HepG2 (cell line): ENCODE data around the gene CRAT. TPM values are rescaled to one million over a fixed set of nuclear protein-coding genes. Genes with fewer than 3 reads are reported as not detected.
A peak's percentile ranks its signal among the peaks of the same experiment; 100 is the strongest.

Experiments used
- CEBPG ChIP-seq: IDR thresholded peaks from 2 replicates; pipeline ENCODE4 v1.6.1; 2016
- E2F5 ChIP-seq: sonication (generic); formaldehyde crosslinking; conservative IDR thresholded peaks from 2 replicates; pipeline ENCODE4 v1.4.0; 2020; ENCODE audit warnings: missing genetic modification reagents
- FOXM1 ChIP-seq: sonication (generic); formaldehyde crosslinking; IDR thresholded peaks from 2 replicates; pipeline ENCODE4 v1.5.0; 2020; ENCODE audit warnings: missing genetic modification reagents
- GATA4 ChIP-seq: sonication (generic); IDR thresholded peaks from 2 replicates; pipeline ENCODE4 v1.6.1; 2016; ENCODE audit warnings: antibody characterized with exemption, low read depth, borderline replicate concordance
- HOXA3 ChIP-seq: sonication (generic); formaldehyde crosslinking; IDR thresholded peaks from 2 replicates; pipeline ENCODE4 v1.5.0; 2020; ENCODE audit warnings: missing genetic modification reagents
- RAD21 ChIP-seq: fragments of 450-650 bp; formaldehyde crosslinking; IDR thresholded peaks from 2 replicates; pipeline ENCODE4 v1.5.0; 2020; ENCODE audit warnings: mild to moderate bottlenecking
- RNF2 ChIP-seq: fragments of 450-650 bp; conservative IDR thresholded peaks from 2 replicates; pipeline ENCODE4 v1.6.1; 2016; ENCODE audit warnings: low read depth
- SALL1 ChIP-seq: sonication (generic); formaldehyde crosslinking; IDR thresholded peaks from 2 replicates; pipeline ENCODE4 v1.8.0; 2022; ENCODE audit warnings: mild to moderate bottlenecking, missing genetic modification reagents
- SMC3 ChIP-seq: IDR thresholded peaks from 2 replicates; pipeline ENCODE4 v1.6.1; 2011; ENCODE audit warnings: low read length, improper control_type of control experiment
- U2AF2 ChIP-seq: fragments of 200-400 bp; formaldehyde crosslinking; IDR thresholded peaks from 2 replicates; pipeline ENCODE4 v1.6.1; 2017; ENCODE audit warnings: low read depth, mild to moderate bottlenecking, low read length
- XRCC5 ChIP-seq: fragments of 200-400 bp; formaldehyde crosslinking; optimal IDR thresholded peaks from 2 replicates; pipeline ENCODE3; 2017; ENCODE audit warnings: mild to moderate bottlenecking, low read length
- ZBTB33 ChIP-seq: sonication (generic); formaldehyde crosslinking; IDR thresholded peaks from 2 replicates; pipeline ENCODE4 v1.4.0; 2020; ENCODE audit warnings: missing genetic modification reagents
- ZBTB38 ChIP-seq: sonication (generic); formaldehyde crosslinking; IDR thresholded peaks from 2 replicates; pipeline ENCODE4 v1.5.1; 2020; ENCODE audit warnings: mild to moderate bottlenecking, missing genetic modification reagents
- ZFY ChIP-seq: sonication (generic); formaldehyde crosslinking; IDR thresholded peaks from 2 replicates; pipeline ENCODE4 v1.4.0; 2020; ENCODE audit warnings: missing genetic modification reagents
- ZMYM4 ChIP-seq: sonication (generic); formaldehyde crosslinking; IDR thresholded peaks from 2 replicates; pipeline ENCODE4 v1.8.1; 2023; ENCODE audit warnings: mild to moderate bottlenecking, missing genetic modification reagents
- ZNF12 ChIP-seq: sonication (generic); formaldehyde crosslinking; IDR thresholded peaks from 2 replicates; pipeline ENCODE4 v1.5.0; 2020; ENCODE audit warnings: missing genetic modification reagents
- ZNF280D ChIP-seq: sonication (generic); formaldehyde crosslinking; IDR thresholded peaks from 2 replicates; pipeline ENCODE4 v1.5.1; 2020; ENCODE audit warnings: mild to moderate bottlenecking, missing genetic modification reagents
- ZNF331 ChIP-seq: sonication (generic); formaldehyde crosslinking; IDR thresholded peaks from 2 replicates; pipeline ENCODE4 v1.4.0; 2020; ENCODE audit warnings: missing genetic modification reagents
- ZNF564 ChIP-seq: sonication (generic); formaldehyde crosslinking; IDR thresholded peaks from 2 replicates; pipeline ENCODE4 v1.8.1; 2023; ENCODE audit warnings: mild to moderate bottlenecking, missing genetic modification reagents
- ZNF687 ChIP-seq: sonication (generic); formaldehyde crosslinking; IDR thresholded peaks from 2 replicates; pipeline ENCODE4 v1.5.1; 2020; ENCODE audit warnings: mild to moderate bottlenecking, missing genetic modification reagents, moderate library complexity
- ZNF883 ChIP-seq: sonication (generic); formaldehyde crosslinking; IDR thresholded peaks from 2 replicates; pipeline ENCODE4 v1.5.1; 2020; ENCODE audit warnings: mild to moderate bottlenecking, missing genetic modification reagents; ENCODE audit errors: not compliant biosample characterization
- polyA plus RNA-seq, 8 experiments: library from polyadenylated mRNA; depleted of rRNA in 3 of 8; stranded (reverse) in 7 of 8; unstranded in 1 of 8; fragments of >200 nt; fragmentation: Illumina TruSeq in 4 of 8; extraction: Trizol in 4 of 8; gene quantifications; 2 replicates each; pipeline versions ENCODE4 v1.2.1 to v1.2.3, GENCODE V29; 2011 to 2016; ENCODE audit warnings: low read depth in 4 of 8, missing spikeins in 1 of 8, mixed read lengths in 1 of 8; ENCODE audit not compliant: insufficient read depth in 1 of 8
- total RNA-seq, 5 experiments: library from RNA; depleted of rRNA; stranded (reverse); fragments of >200 nt; fragmentation: Illumina TruSeq; extraction: Trizol; gene quantifications; 2 replicates each; pipeline ENCODE4 v1.2.3, GENCODE V29; 2016; ENCODE audit warnings: low read depth in 1 of 5

Gene CRAT
- total and polyA plus RNA-seq, 2 of the 13 experiments (the other 11 are each of a cell fraction or from before 2014, with no cell fraction given): 26.1 to 26.6 TPM

- TF ChIP-seq ZBTB33 (CRISPR knock-in tag): peak; percentile 92
- peak; percentile 46 for TF ChIP-seq SMC3
- TF ChIP-seq HOXA3 (CRISPR knock-in tag): peak; percentile 84
- TF ChIP-seq CEBPG (CRISPR knock-in tag): 0 out of 2 replicates have a peak, but pooled peaks have one; percentile 34
- no peak for TF ChIP-seq GATA4
- peak; percentile 26 for TF ChIP-seq ZNF883 (CRISPR knock-in tag)
- TF ChIP-seq ZNF280D (CRISPR knock-in tag): no peak
- peak; percentile 86 for TF ChIP-seq XRCC5
- no peak for TF ChIP-seq U2AF2
- peak; percentile 64 for TF ChIP-seq ZNF687 (CRISPR knock-in tag)
- TF ChIP-seq RAD21: peak; percentile 78
- TF ChIP-seq ZNF12 (CRISPR knock-in tag): no peak
- TF ChIP-seq E2F5 (CRISPR knock-in tag): no peak
- TF ChIP-seq RNF2: no peak
- TF ChIP-seq SALL1 (CRISPR knock-in tag): peak; percentile 42; the same call in 1 of the 2 replicates
- TF ChIP-seq ZNF331: no peak
- peak; percentile 22; the same call in 1 of the 2 replicates for TF ChIP-seq ZMYM4
- TF ChIP-seq FOXM1 (CRISPR knock-in tag): no peak
- peak; percentile 60 for TF ChIP-seq ZBTB38 (CRISPR knock-in tag)
- TF ChIP-seq ZNF564 (CRISPR knock-in tag): no peak
- TF ChIP-seq ZFY (CRISPR knock-in tag): peak; percentile 22; the same call in 1 of the 2 replicates
Observed at GRCh38 chr9:129131300-129132145, 20.9 kb upstream of the CRAT start (continued).
